Mesothelial cell of epicardium (in vitro differentiated cells): Measurements from ENCODE around the gene RHOBTB3. TPM values are rescaled to one million over a fixed set of nuclear protein-coding genes. Genes with fewer than 3 reads are reported as not detected.
A peak's percentile ranks its signal among the peaks of the same experiment; 100 is the strongest.

Source experiments
- DNase-seq, 2 experiments: peaks; one replicate each; pipeline ENCODE4 v3.0.0; 2021; ENCODE audit warnings: low spot score in 2 of 2; ENCODE audit not compliant: unreplicated experiment in 2 of 2
- H3K27ac Mint-ChIP-seq: 2 replicates; pipeline ENCODE4 v1.8.0; 2021; ENCODE audit warnings: mixed read lengths
- H3K27me3 Mint-ChIP-seq: 2 replicates; pipeline ENCODE4 v1.8.0; 2021; ENCODE audit warnings: low read depth, mixed read lengths
- H3K36me3 Mint-ChIP-seq: 2 replicates; pipeline ENCODE4 v1.8.0; 2021; ENCODE audit warnings: mixed read lengths
- H3K4me1 Mint-ChIP-seq: 2 replicates; pipeline ENCODE4 v1.8.0; 2021; ENCODE audit warnings: mixed read lengths
- H3K4me3 Mint-ChIP-seq: 2 replicates; pipeline ENCODE4 v1.8.0; 2021; ENCODE audit warnings: mild to moderate bottlenecking, moderate library complexity, mixed read lengths
- H3K9me3 Mint-ChIP-seq: 2 replicates; pipeline ENCODE4 v1.8.0; 2021; ENCODE audit warnings: mixed read lengths
- CTCF ChIP-seq: fragments of 200-600 bp; sonication (generic); IDR thresholded peaks from one replicate; pipeline ENCODE4 v1.5.0; 2021; ENCODE audit warnings: antibody characterized with exemption; ENCODE audit not compliant: unreplicated experiment
- total RNA-seq: library from RNA; stranded (reverse); gene quantifications from 3 replicates; pipeline ENCODE4 v1.2.1, GENCODE V29; 2021

RHOBTB3 gene
- total RNA-seq, 1 donor from 2014 or later: 153 TPM

- H3K27me3 Mint-ChIP-seq: no peaks in the 10 kb centered on the region
- H3K9me3 Mint-ChIP-seq: no peaks in the 10 kb centered on the region
- H3K4me3 Mint-ChIP-seq: no peak overlapping the region
- peaks cover 15% of the 10 kb centered on the region for H3K4me1 Mint-ChIP-seq
- no peak for TF ChIP-seq CTCF
- no peak for DNase-seq
- H3K36me3 Mint-ChIP-seq: peaks cover 20% of the 10 kb centered on the region
- H3K27ac Mint-ChIP-seq: peak overlapping the region; percentile 57
These were observed 42.4 kb downstream of the RHOBTB3 start for GRCh38 chr5:95773335-95774059.

GRCh38 chr5:95777441-95777840 lies 46.3 kb downstream of the RHOBTB3 start:
- peaks cover 14% of the 10 kb centered on the region for H3K36me3 Mint-ChIP-seq
- no peak for DNase-seq
- H3K4me3 Mint-ChIP-seq: no peak overlapping the region
- H3K27ac Mint-ChIP-seq: no peak overlapping the region
- no peaks in the 10 kb centered on the region for H3K27me3 Mint-ChIP-seq
- H3K4me1 Mint-ChIP-seq: peaks cover 33% of the 10 kb centered on the region
- H3K9me3 Mint-ChIP-seq: no peaks in the 10 kb centered on the region
- no peak for TF ChIP-seq CTCF

- H3K4me3 Mint-ChIP-seq: no peak overlapping the region
- no peak for DNase-seq
- peak overlapping the region; percentile 82 for H3K27ac Mint-ChIP-seq
- no peaks in the 10 kb centered on the region for H3K9me3 Mint-ChIP-seq
- peaks cover 15% of the 10 kb centered on the region for H3K36me3 Mint-ChIP-seq
- no peaks in the 10 kb centered on the region for H3K27me3 Mint-ChIP-seq
- peaks cover 28% of the 10 kb centered on the region for H3K4me1 Mint-ChIP-seq
- no peak for TF ChIP-seq CTCF
These were observed 47.7 kb downstream of the RHOBTB3 start for GRCh38 chr5:95778713-95779436.

- H3K9me3 Mint-ChIP-seq: no peaks in the 10 kb centered on the region
- no peak overlapping the region for H3K4me3 Mint-ChIP-seq
- H3K36me3 Mint-ChIP-seq: peaks cover 22% of the 10 kb centered on the region
- TF ChIP-seq CTCF: no peak
- DNase-seq: no peak
- H3K4me1 Mint-ChIP-seq: peaks cover 27% of the 10 kb centered on the region
- peak overlapping the region; percentile 82 for H3K27ac Mint-ChIP-seq
- H3K27me3 Mint-ChIP-seq: no peaks in the 10 kb centered on the region
These were observed 48.5 kb downstream of the RHOBTB3 start for GRCh38 chr5:95779611-95780010.

- Mint-ChIP-seq H3K27ac (peak overlapping the region; percentile 97), H3K9me3 (no peaks in the 10 kb centered on the region), H3K4me3 (no peak overlapping the region), H3K36me3 (peaks cover 29% of the 10 kb centered on the region), H3K4me1 (peaks cover 27% of the 10 kb centered on the region), H3K27me3 (no peaks in the 10 kb centered on the region)
- DNase-seq: no peak
- no peak for TF ChIP-seq CTCF
These were observed 49.5 kb downstream of the RHOBTB3 start for GRCh38 chr5:95780597-95780996.
